ENCODE results near the gene RAP1B. TPM values are rescaled to one million over a fixed set of nuclear protein-coding genes. Genes with fewer than 3 reads are reported as not detected.
A peak's percentile ranks its signal among the peaks of the same experiment; 100 is the strongest.

The RAP1B gene
- total RNA-seq, 6 experiments from 2014 or later: 179 to 221 (median 213) TPM

GRCh38 chr12:68627673-68628319, 17.1 kb downstream of the RAP1B start:
- DNase-seq: no peak
- H3K9me3 Mint-ChIP-seq: no peaks in the 10 kb centered on the region
- H3K4me3 Mint-ChIP-seq: no peak overlapping the region
- peaks cover 64% of the 10 kb centered on the region for H3K4me1 Mint-ChIP-seq (ENCODE audit: low read depth)
- H3K27me3 Mint-ChIP-seq (ENCODE audit: insufficient read depth): no peaks in the 10 kb centered on the region
- H3K36me3 Mint-ChIP-seq (ENCODE audit: low read depth): peaks cover 46% of the 10 kb centered on the region
- TF ChIP-seq CTCF (IDR thresholded peaks at IDR 0.05): no peak
- H3K27ac Mint-ChIP-seq: no peak overlapping the region

DNA sequence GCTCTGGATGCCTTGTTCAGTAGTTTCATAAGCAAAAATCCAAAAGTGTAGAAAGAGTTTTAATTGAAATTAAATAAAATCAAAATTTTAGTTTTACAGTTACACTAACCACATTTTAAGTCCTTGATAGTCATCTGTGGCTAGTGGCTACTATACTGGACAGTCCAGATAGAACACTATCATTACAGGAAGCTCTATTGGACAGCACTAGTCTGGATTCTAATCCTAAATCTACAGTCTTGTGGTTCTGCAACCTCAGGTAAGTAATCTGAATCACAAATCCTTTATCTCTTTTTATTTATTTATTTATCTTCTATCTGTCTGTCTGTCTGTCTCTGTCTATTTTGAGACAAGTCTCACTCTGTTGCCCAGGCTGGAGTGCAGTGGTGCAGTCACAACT, 18.0 kb downstream of the RAP1B start:
- Mint-ChIP-seq H3K4me3 (no peak overlapping the region), H3K27ac (no peak overlapping the region; the same call in 1 of the 2 replicates), H3K9me3 (no peaks in the 10 kb centered on the region), H3K36me3 (ENCODE audit: low read depth) (peaks cover 38% of the 10 kb centered on the region), H3K27me3 (ENCODE audit: insufficient read depth) (no peaks in the 10 kb centered on the region), H3K4me1 (ENCODE audit: low read depth) (peaks cover 57% of the 10 kb centered on the region)
- DNase-seq: no peak
- TF ChIP-seq CTCF (IDR thresholded peaks at IDR 0.05): no peak

DNA sequence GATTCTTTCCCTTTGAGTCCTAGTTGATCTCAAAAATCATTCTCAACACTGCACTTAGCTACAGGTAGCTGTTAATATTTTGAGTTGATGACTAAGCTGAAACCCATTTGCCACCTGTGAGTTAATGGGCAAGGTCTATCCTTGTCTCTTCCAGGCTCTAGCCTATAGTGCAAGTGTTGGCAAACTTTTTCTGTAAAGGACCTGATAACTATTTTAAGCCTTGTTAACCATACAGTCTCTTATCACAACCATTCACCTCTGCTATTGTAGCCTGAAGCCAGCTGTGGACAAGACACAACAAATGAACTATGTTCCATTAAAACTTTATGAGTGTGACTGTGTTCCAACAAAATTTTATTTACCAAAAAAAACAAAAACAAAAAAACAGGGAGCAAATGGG, 19.4 kb downstream of the RAP1B start:
- H3K9me3 Mint-ChIP-seq: no peaks in the 10 kb centered on the region
- H3K27ac Mint-ChIP-seq: peak overlapping the region; percentile 14; the same call in 1 of the 2 replicates
- TF ChIP-seq CTCF (IDR thresholded peaks at IDR 0.05): no peak
- no peak overlapping the region for H3K4me3 Mint-ChIP-seq
- no peaks in the 10 kb centered on the region for H3K27me3 Mint-ChIP-seq (ENCODE audit: insufficient read depth)
- peaks cover 41% of the 10 kb centered on the region for H3K36me3 Mint-ChIP-seq (ENCODE audit: low read depth)
- no peak for DNase-seq
- H3K4me1 Mint-ChIP-seq (ENCODE audit: low read depth): peaks cover 57% of the 10 kb centered on the region

- DNase-seq: no peak
- peaks cover 57% of the 10 kb centered on the region for H3K4me1 Mint-ChIP-seq (ENCODE audit: low read depth)
- TF ChIP-seq CTCF (IDR thresholded peaks at IDR 0.05): no peak
- peak overlapping the region; percentile 14; the same call in 1 of the 2 replicates for H3K27ac Mint-ChIP-seq
- no peak overlapping the region for H3K4me3 Mint-ChIP-seq
- H3K27me3 Mint-ChIP-seq (ENCODE audit: insufficient read depth): no peaks in the 10 kb centered on the region
- H3K9me3 Mint-ChIP-seq: no peaks in the 10 kb centered on the region
- peaks cover 37% of the 10 kb centered on the region for H3K36me3 Mint-ChIP-seq (ENCODE audit: low read depth)
These were observed 19.9 kb downstream of the RAP1B start for GRCh38 chr12:68630598-68630997.

GRCh38 chr12:68631227-68631626, 20.5 kb downstream of the RAP1B start:
- H3K36me3 Mint-ChIP-seq (ENCODE audit: low read depth): peaks cover 37% of the 10 kb centered on the region
- peak overlapping the region; percentile 43 for H3K4me3 Mint-ChIP-seq
- H3K4me1 Mint-ChIP-seq (ENCODE audit: low read depth): peaks cover 64% of the 10 kb centered on the region
- peak; percentile 25 for DNase-seq
- H3K27me3 Mint-ChIP-seq (ENCODE audit: insufficient read depth): no peaks in the 10 kb centered on the region
- peak overlapping the region; percentile 68 for H3K27ac Mint-ChIP-seq
- H3K9me3 Mint-ChIP-seq: no peaks in the 10 kb centered on the region
- no peak for TF ChIP-seq CTCF (IDR thresholded peaks at IDR 0.05)

Measured in HFFc6 (cell line).